IMR-90 (cell line): ENCODE results near the gene COL24A1. TPM values are rescaled to one million over a fixed set of nuclear protein-coding genes. Genes with fewer than 3 reads are reported as not detected.

Experiments used
- ATAC-seq: fragments of 200-7000 bp; cut with Tn5 transposase; 2 replicates; pipeline ENCODE4 v1.9.1; 2020; ENCODE audit warnings: low read depth, mild to moderate bottlenecking, moderate library complexity
- BruUV-seq: library from RNA; stranded (reverse); fragments of 400-500 nt; replicated peaks from 2 replicates; lab custom pipeline; 2021; lab: Mats Ljungman, UMichigan
- CTCF ChIA-PET: fragments of 300-600 bp; formaldehyde crosslinking; extraction: SDS; loops from one replicate; lab custom pipeline; 2021; ENCODE audit warnings: antibody characterized with exemption; lab: Yijun Ruan, JAX
- POLR2A ChIA-PET: fragments of 300-600 bp; sonication (Branson Sonifier 250); formaldehyde crosslinking; loops from one replicate; lab custom pipeline; 2022; ENCODE audit warnings: antibody characterized with exemption; ENCODE audit not compliant: unreplicated experiment; lab: Charles Lee
- DNase-seq: peaks from one replicate; pipeline ENCODE4 v3.0.0; 2013
- H2AFZ ChIP-seq: replicated peaks from 2 replicates; pipeline ENCODE3; 2013; ENCODE audit warnings: low read length, mild to moderate bottlenecking; ENCODE audit not compliant: poor library complexity
- H2AK5ac ChIP-seq: 2 replicates; pipeline ENCODE4 v1.6.1; 2013; ENCODE audit warnings: low read depth, low read length, inconsistent platforms
- H2AK9ac ChIP-seq: replicated peaks from 2 replicates; pipeline ENCODE3; 2013; ENCODE audit warnings: mild to moderate bottlenecking, low read depth, low read length, moderate library complexity; ENCODE audit not compliant: poor library complexity
- H2BK120ac ChIP-seq: 2 replicates; pipeline ENCODE4 v1.6.1; 2013; ENCODE audit warnings: low read depth, low read length, inconsistent platforms
- H2BK15ac ChIP-seq: 3 replicates; pipeline ENCODE4 v1.6.1; 2013; ENCODE audit warnings: low read depth, low read length, inconsistent platforms
- H2BK20ac ChIP-seq: 2 replicates; pipeline ENCODE4 v1.6.1; 2013; ENCODE audit warnings: low read depth, mild to moderate bottlenecking, inconsistent platforms, low read length, moderate library complexity
- H2BK5ac ChIP-seq: 2 replicates; pipeline ENCODE4 v1.6.1; 2013; ENCODE audit warnings: mild to moderate bottlenecking, low read depth, low read length, inconsistent platforms; ENCODE audit not compliant: poor library complexity, severe bottlenecking
- H3K14ac ChIP-seq: replicated peaks from 2 replicates; pipeline ENCODE4 v1.6.1; 2013; ENCODE audit warnings: low read depth, low read length, inconsistent platforms
- H3K18ac ChIP-seq: 2 replicates; pipeline ENCODE4 v1.6.1; 2013; ENCODE audit warnings: low read depth, low read length, control low read depth
- H3K23ac ChIP-seq: 2 replicates; pipeline ENCODE4 v1.6.1; 2013; ENCODE audit warnings: low read depth, low read length, inconsistent platforms
- H3K27ac ChIP-seq: 2 replicates; pipeline ENCODE4 v1.5.1; 2013; ENCODE audit warnings: mild to moderate bottlenecking, control low read depth, low read length; ENCODE audit not compliant: insufficient read depth
- H3K27me3 ChIP-seq: 2 replicates; pipeline ENCODE4 v1.6.1; 2013; ENCODE audit warnings: low read length; ENCODE audit not compliant: control insufficient read depth, insufficient read depth
- H3K36me3 ChIP-seq: 2 replicates; pipeline ENCODE4 v1.6.1; 2013; ENCODE audit warnings: low read length, mixed read lengths; ENCODE audit not compliant: control insufficient read depth, insufficient read depth
- H3K4ac ChIP-seq: 2 replicates; pipeline ENCODE4 v1.6.1; 2013; ENCODE audit warnings: low read depth, low read length, inconsistent platforms
- H3K4me1 ChIP-seq: 2 replicates; pipeline ENCODE4 v1.6.1; 2013; ENCODE audit warnings: low read length, mixed read lengths; ENCODE audit not compliant: control insufficient read depth, insufficient read depth
- H3K4me2 ChIP-seq: 2 replicates; pipeline ENCODE4 v1.6.1; 2013; ENCODE audit warnings: low read depth, mild to moderate bottlenecking, control low read depth, low read length, moderate library complexity
- H3K4me3 ChIP-seq: 2 replicates; pipeline ENCODE4 v1.5.1; 2013; ENCODE audit warnings: low read depth, mild to moderate bottlenecking, control low read depth, low read length, moderate library complexity; ENCODE audit not compliant: insufficient read depth
- H3K56ac ChIP-seq: 2 replicates; pipeline ENCODE4 v1.6.1; 2013; ENCODE audit warnings: low read length, inconsistent platforms; ENCODE audit not compliant: insufficient read depth; ENCODE audit errors: extremely low read depth
- H3K79me1 ChIP-seq, 2 experiments: 2 replicates each; pipeline ENCODE4 v1.6.1; 2013; ENCODE audit warnings: low read length in 2 of 2, inconsistent platforms in 1 of 2, low read depth in 1 of 2
- H3K9ac ChIP-seq: 2 replicates; pipeline ENCODE4 v1.6.1; 2013; ENCODE audit warnings: low read depth, low read length, control low read depth
- H3K9me1 ChIP-seq: 2 replicates; pipeline ENCODE4 v1.6.1; 2013; ENCODE audit warnings: low read length, inconsistent platforms; ENCODE audit not compliant: insufficient read depth
- H3K9me3 ChIP-seq: 2 replicates; pipeline ENCODE4 v1.6.1; 2013; ENCODE audit warnings: low read length; ENCODE audit not compliant: control insufficient read depth, insufficient read depth
- H4K20me1 ChIP-seq: 2 replicates; pipeline ENCODE4 v1.6.1; 2013; ENCODE audit warnings: low read length, inconsistent platforms; ENCODE audit not compliant: insufficient read depth
- H4K5ac ChIP-seq: 2 replicates; pipeline ENCODE4 v1.6.1; 2013; ENCODE audit warnings: mild to moderate bottlenecking, low read depth, low read length, control low read depth
- H4K8ac ChIP-seq, 2 experiments: 2 replicates each; pipeline ENCODE4 v1.6.1; 2013; ENCODE audit warnings: low read depth in 2 of 2, low read length in 2 of 2, control low read depth in 1 of 2, inconsistent platforms in 1 of 2
- H4K91ac ChIP-seq: 2 replicates; pipeline ENCODE4 v1.6.1; 2013; ENCODE audit warnings: low read depth, low read length, inconsistent platforms; ENCODE audit not compliant: insufficient read depth
- BHLHE40 ChIP-seq: fragments of 150-350 bp; IDR thresholded peaks from 2 replicates; pipeline ENCODE4 v1.6.1; 2016; ENCODE audit warnings: mild to moderate bottlenecking, low read depth, low read length
- CEBPB ChIP-seq: IDR thresholded peaks from 2 replicates; pipeline ENCODE4 v1.6.1; 2012; ENCODE audit warnings: low read depth, low read length, improper control_type of control experiment
- CHD1 ChIP-seq: IDR thresholded peaks from 2 replicates; pipeline ENCODE4 v1.6.1; 2012; ENCODE audit warnings: low read depth, low read length, improper control_type of control experiment
- FOS ChIP-seq: fragments of 150-350 bp; IDR thresholded peaks from 2 replicates; pipeline ENCODE4 v1.6.1; 2016; ENCODE audit warnings: low read depth, low read length
- MAFK ChIP-seq: IDR thresholded peaks from 2 replicates; pipeline ENCODE4 v1.6.1; 2012; ENCODE audit warnings: low read depth, low read length, improper control_type of control experiment
- MAZ ChIP-seq: IDR thresholded peaks from 2 replicates; pipeline ENCODE4 v1.6.1; 2012; ENCODE audit warnings: low read depth, mild to moderate bottlenecking, low read length, improper control_type of control experiment, moderate library complexity, borderline replicate concordance
- MXI1 ChIP-seq: IDR thresholded peaks from 2 replicates; pipeline ENCODE4 v1.6.1; 2012; ENCODE audit warnings: low read depth, mild to moderate bottlenecking, low read length, moderate library complexity, borderline replicate concordance
- NFE2L2 ChIP-seq: fragments of 150-350 bp; IDR thresholded peaks from 2 replicates; pipeline ENCODE4 v1.6.1; 2016; ENCODE audit warnings: low read depth, mild to moderate bottlenecking, low read length
- POLR2A ChIP-seq: IDR thresholded peaks from 2 replicates; pipeline ENCODE4 v1.6.1; 2012; ENCODE audit warnings: mild to moderate bottlenecking, low read depth, low read length
- RAD21 ChIP-seq: IDR thresholded peaks from 2 replicates; pipeline ENCODE4 v1.6.1; 2012; ENCODE audit warnings: low read length, improper control_type of control experiment
- RCOR1 ChIP-seq: IDR thresholded peaks from 2 replicates; pipeline ENCODE4 v1.6.1; 2012; ENCODE audit warnings: mild to moderate bottlenecking, low read length, improper control_type of control experiment; ENCODE audit not compliant: insufficient replicate concordance
- RFX5 ChIP-seq: IDR thresholded peaks from 2 replicates; pipeline ENCODE4 v1.8.0; 2012; ENCODE audit warnings: low read depth, mild to moderate bottlenecking, low read length, moderate library complexity
- SMC3 ChIP-seq: fragments of 150-350 bp; IDR thresholded peaks from 2 replicates; pipeline ENCODE4 v1.6.1; 2016; ENCODE audit warnings: low read depth, mild to moderate bottlenecking, antibody characterized with exemption, low read length, moderate library complexity
- WGBS, 2 experiments: methylation state at CpG; one replicate each; pipeline versions ENCODE4 v1.1.5 to v1.1.7; 2013; ENCODE audit warnings: missing lambda C conversion rate in 2 of 2; ENCODE audit not compliant: insufficient read length in 1 of 2; ENCODE audit errors: extremely low coverage in 2 of 2; 5-methylcytosine and 5-hydroxymethylcytosine counted together
- dilution Hi-C: fragments of 300-500 bp; cut with HindIII; formaldehyde crosslinking; loops from one replicate; pipeline ENCODE4 v1.14.3; 2018; ENCODE audit warnings: low sequenced_read_pairs; ENCODE audit not compliant: unreplicated experiment
- in situ Hi-C: fragments of 300-500 bp; cut with MboI; formaldehyde crosslinking; loops from 3 replicates; pipeline ENCODE4 v1.14.3; 2019; ENCODE audit warnings: low sequenced_read_pairs, inconsistent platforms, mixed read lengths
- intact Hi-C: fragments of 100-400 bp; cut with micrococcal nuclease; formaldehyde crosslinking; loops from 2 replicates; pipeline ENCODE4 v1.10.0; 2022
- polyA plus RNA-seq, 3 experiments: library from polyadenylated mRNA; depleted of rRNA; stranded (reverse); fragments of >200 nt; gene quantifications; 2 replicates each; pipeline ENCODE4 v1.2.3, GENCODE V29; 2012; ENCODE audit warnings: low replicate concordance in 1 of 3
- total RNA-seq: library from RNA; depleted of rRNA; stranded (reverse); fragments of >200 nt; gene quantifications from 2 replicates; pipeline ENCODE4 v1.2.3, GENCODE V29; 2012
- TF ChIP-seq, protein P1 (sequence below): conservative IDR thresholded peaks from 2 replicates; pipeline ENCODE4 v1.5.1; 2012; ENCODE audit warnings: mild to moderate bottlenecking, low read depth, low read length, improper control_type of control experiment
- TF ChIP-seq, protein P2 (sequence below): fragments of 150-350 bp; IDR thresholded peaks from 2 replicates; pipeline ENCODE4 v1.6.1; 2017; ENCODE audit warnings: mild to moderate bottlenecking, antibody characterized with exemption, low read length, low read depth
- TF ChIP-seq, protein P3 (sequence below): fragments of 150-350 bp; IDR thresholded peaks from 2 replicates; pipeline ENCODE4 v1.6.1; 2016; ENCODE audit warnings: low read depth, mild to moderate bottlenecking, low read length, moderate library complexity, borderline replicate concordance

COL24A1 gene
- total and polyA plus RNA-seq, 2 of the 4 experiments (the other 2 are of a cell fraction): 1.4 to 2.2 TPM

DNA sequence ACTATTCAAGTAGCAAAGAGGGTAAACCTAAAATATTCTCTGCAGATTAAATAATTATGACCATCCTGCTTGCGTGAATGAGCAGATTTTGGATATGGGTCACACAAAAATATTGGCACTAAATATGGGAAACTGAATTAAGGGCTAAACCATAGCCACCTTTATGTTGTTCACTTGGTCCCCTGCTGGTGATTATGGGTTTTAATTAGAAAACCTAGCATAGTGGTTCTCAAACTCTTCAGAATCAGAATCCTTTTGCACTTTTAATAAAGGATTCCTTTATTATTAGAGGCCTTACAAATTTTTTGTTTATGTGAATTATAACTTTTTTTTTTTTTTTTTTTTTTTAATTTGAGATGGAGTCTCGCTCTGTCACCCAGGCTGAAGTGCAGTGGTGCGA is 409.8 kb downstream of the COL24A1 start:
- Histone ChIP-seq H3K4ac (no peak overlapping the region), H2BK5ac (no peak overlapping the region), H2BK120ac (no peak overlapping the region), H3K23ac (no peak overlapping the region), H3K4me3 (no peak overlapping the region), H3K18ac (no peak overlapping the region), H2AK5ac (no peak overlapping the region), H2BK15ac (no peak overlapping the region), H3K14ac (no peak overlapping the region), H4K5ac (no peak overlapping the region), H2BK20ac (no peak overlapping the region), H2AFZ (no peak overlapping the region), H3K9me3 (no peaks in the 10 kb centered on the region), H3K36me3 (no peaks in the 10 kb centered on the region), H3K56ac (no peak overlapping the region), H4K91ac (no peak overlapping the region), H2AK9ac (no peak overlapping the region), H3K27me3 (no peaks in the 10 kb centered on the region), H3K27ac (no peak overlapping the region), H3K9me1 (no peaks in the 10 kb centered on the region), H3K9ac (no peak overlapping the region), H4K20me1 (no peaks in the 10 kb centered on the region), H3K79me1 (no peaks in the 10 kb centered on the region), H3K4me2 (no peak overlapping the region), H3K4me1 (no peaks in the 10 kb centered on the region), H4K8ac (no peak overlapping the region)
- no CpG with 5 or more reads among the region's 3 CpGs for WGBS, 2 experiments
- POLR2A ChIA-PET: no interaction called here
- ATAC-seq (no peak), DNase-seq (no peak)
- intact Hi-C loops: no loop called here
- CTCF ChIA-PET: no interaction called here
- TF ChIP-seq NFE2L2 (no peak), POLR2A (no peak), RFX5 (no peak), CHD1 (no peak), BHLHE40 (no peak), MAZ (no peak), CEBPB (no peak), MAFK (no peak), SMC3 (no peak), RAD21 (no peak), MXI1 (no peak), RCOR1 (no peak), FOS (no peak)
- TF ChIP-seq, protein P1, sequence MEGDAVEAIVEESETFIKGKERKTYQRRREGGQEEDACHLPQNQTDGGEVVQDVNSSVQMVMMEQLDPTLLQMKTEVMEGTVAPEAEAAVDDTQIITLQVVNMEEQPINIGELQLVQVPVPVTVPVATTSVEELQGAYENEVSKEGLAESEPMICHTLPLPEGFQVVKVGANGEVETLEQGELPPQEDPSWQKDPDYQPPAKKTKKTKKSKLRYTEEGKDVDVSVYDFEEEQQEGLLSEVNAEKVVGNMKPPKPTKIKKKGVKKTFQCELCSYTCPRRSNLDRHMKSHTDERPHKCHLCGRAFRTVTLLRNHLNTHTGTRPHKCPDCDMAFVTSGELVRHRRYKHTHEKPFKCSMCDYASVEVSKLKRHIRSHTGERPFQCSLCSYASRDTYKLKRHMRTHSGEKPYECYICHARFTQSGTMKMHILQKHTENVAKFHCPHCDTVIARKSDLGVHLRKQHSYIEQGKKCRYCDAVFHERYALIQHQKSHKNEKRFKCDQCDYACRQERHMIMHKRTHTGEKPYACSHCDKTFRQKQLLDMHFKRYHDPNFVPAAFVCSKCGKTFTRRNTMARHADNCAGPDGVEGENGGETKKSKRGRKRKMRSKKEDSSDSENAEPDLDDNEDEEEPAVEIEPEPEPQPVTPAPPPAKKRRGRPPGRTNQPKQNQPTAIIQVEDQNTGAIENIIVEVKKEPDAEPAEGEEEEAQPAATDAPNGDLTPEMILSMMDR: no peak
- TF ChIP-seq, protein P2, sequence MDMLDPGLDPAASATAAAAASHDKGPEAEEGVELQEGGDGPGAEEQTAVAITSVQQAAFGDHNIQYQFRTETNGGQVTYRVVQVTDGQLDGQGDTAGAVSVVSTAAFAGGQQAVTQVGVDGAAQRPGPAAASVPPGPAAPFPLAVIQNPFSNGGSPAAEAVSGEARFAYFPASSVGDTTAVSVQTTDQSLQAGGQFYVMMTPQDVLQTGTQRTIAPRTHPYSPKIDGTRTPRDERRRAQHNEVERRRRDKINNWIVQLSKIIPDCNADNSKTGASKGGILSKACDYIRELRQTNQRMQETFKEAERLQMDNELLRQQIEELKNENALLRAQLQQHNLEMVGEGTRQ: no peak
- TF ChIP-seq, protein P3, sequence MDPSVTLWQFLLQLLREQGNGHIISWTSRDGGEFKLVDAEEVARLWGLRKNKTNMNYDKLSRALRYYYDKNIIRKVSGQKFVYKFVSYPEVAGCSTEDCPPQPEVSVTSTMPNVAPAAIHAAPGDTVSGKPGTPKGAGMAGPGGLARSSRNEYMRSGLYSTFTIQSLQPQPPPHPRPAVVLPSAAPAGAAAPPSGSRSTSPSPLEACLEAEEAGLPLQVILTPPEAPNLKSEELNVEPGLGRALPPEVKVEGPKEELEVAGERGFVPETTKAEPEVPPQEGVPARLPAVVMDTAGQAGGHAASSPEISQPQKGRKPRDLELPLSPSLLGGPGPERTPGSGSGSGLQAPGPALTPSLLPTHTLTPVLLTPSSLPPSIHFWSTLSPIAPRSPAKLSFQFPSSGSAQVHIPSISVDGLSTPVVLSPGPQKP: no peak
- no TSS peak for BruUV-seq
- dilution Hi-C loops: no loop called here
- in situ Hi-C loops: no loop called here
